Heart left ventricle (tissue), 13 donors: ENCODE results near the gene GCHFR.

Experiments used
- CTCF ChIP-seq, 12 donors: fragments of 200-600 bp; sonication (generic) in 4 of 12; IDR thresholded peaks; one replicate each; pipeline versions ENCODE4 v1.5.0 to v1.8.0; 2018 to 2022; ENCODE audit warnings: antibody characterized with exemption in 12 of 12, mild to moderate bottlenecking in 5 of 12
- POLR2A ChIP-seq, 2 donors: fragments of 450-650 bp; IDR thresholded peaks; one replicate each; pipeline ENCODE4 v1.6.1; 2017; ENCODE audit warnings: antibody characterized with exemption in 2 of 2, mild to moderate bottlenecking in 2 of 2, moderate library complexity in 2 of 2
- donor health status: ischemic (EF 13 %, LVEDD 7.1; RV severe dilation, severe dysfunction).
- donor health status: DM: no; HTN: yes; CAD: no.
- donor health status: DM: no; HTN: no; CAD: no.
- donor health status: ischemic (EF 25% LVEDD 6.9; RV normal size, moderate dysfunction).
- donor health status: ischemic (EF 25% LVEDD 5.7; RV mildly dilated, moderate dysfunction).
- donor health status: ischemic (EF 35%, LVEDD 5.7; RV mildly dilated, moderate dysfunction).
- donor health status: nonischemic (EF 11% LVEDD 7.7; RV severe dilation, severe dysfunction).
- donor health status: DM: yes; HTN: yes; CAD: no.
- donor health status: PGD.
- donor health status: ischemic (EF 29% LVEDD 5.4; RV normal size, mild dysfunction).
- donor health status: nonischemic (EF 23%, LVEDD 6.1; RV moderate dilation, normal function).

GRCh38 chr15:40787991-40788390, 24.1 kb downstream of the GCHFR start:
- TF ChIP-seq CTCF (IDR thresholded peaks at IDR 0.05) (no peak), POLR2A (IDR thresholded peaks at IDR 0.05) (no peak)
